ENCODE data around the gene SEMA4D.
A peak's percentile ranks its signal among the peaks of the same experiment; 100 is the strongest.

The SEMA4D gene

DNA sequence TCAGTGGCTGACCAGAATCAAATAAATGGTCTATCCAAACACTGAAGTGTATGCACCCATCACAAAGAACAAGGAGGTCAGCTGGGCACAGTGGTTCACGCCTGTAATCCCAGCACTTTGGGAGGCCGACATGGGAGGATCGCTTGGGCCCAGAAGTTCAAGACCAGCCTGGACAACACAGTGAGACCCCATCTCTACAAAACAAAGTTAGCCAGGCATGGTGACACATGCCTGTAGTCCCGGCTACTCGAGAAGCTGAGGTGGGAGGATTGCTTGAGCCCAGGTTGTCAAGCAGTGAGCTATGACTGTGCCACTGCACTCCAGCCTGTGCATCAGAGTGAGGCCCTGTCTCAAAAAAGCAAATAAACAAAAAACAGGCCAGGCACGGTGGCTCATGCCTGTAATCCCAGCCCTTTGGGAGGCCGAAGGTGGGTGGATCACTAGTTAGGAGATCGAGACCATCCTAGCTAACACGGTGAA is 40.5 kb downstream of the SEMA4D start:
- Histone ChIP-seq H3K4me3 (ENCODE audit: low read length in 2 of 2) (no peak overlapping the region), H3K27ac (replicated peaks; ENCODE audit: low read length) (no peak overlapping the region)
- no CpG with 5 or more reads among the region's 9 CpGs for WGBS, 2 donors (ENCODE audit: extremely low coverage in 2 of 2, insufficient read length in 2 of 2, insufficient replicate concordance in 1 of 2)

GRCh38 chr9:89455356-89455824 is 42.5 kb downstream of the SEMA4D start:
- peaks cover 0 to 18% of the 10 kb centered on the region in 2 donors for H3K4me1 ChIP-seq (ENCODE audit: control insufficient read depth in 2 of 2, insufficient read depth in 1 of 2, low read depth in 1 of 2, low read length in 2 of 2)
- no peak overlapping the region for H3K14ac ChIP-seq (ENCODE audit: low read length)
- no peak overlapping the region for H3K27ac ChIP-seq (replicated peaks; ENCODE audit: low read length)
- H3K9ac ChIP-seq (ENCODE audit: low read depth, low read length, poor library complexity), result no peak overlapping the region
- H3K36me3 ChIP-seq (replicated peaks in 1 of 2; ENCODE audit: control insufficient read depth in 2 of 2, insufficient read depth in 2 of 2, low read length in 2 of 2), result peaks cover 0 to 9% of the 10 kb centered on the region in 2 donors
- H4K8ac ChIP-seq (ENCODE audit: low read depth, low read length), result no peak overlapping the region
- no peak overlapping the region for H2BK5ac ChIP-seq (ENCODE audit: low read length)
- H3K23ac ChIP-seq (ENCODE audit: low read depth, low read length, poor library complexity), result no peak overlapping the region
- DNase-seq (ENCODE audit: low spot score), result no peak
- H2BK12ac ChIP-seq (ENCODE audit: low read length), result no peak overlapping the region
- no peak overlapping the region for H3K4me3 ChIP-seq (ENCODE audit: low read length in 2 of 2)
- H2BK120ac ChIP-seq (ENCODE audit: low read depth, low read length), result no peak overlapping the region
- no peak overlapping the region for H2BK15ac ChIP-seq (ENCODE audit: low read length)
- H3K18ac ChIP-seq (ENCODE audit: low read length), result no peak overlapping the region
- no peak overlapping the region for H2AFZ ChIP-seq (ENCODE audit: low read length)
- H3K4me2 ChIP-seq (ENCODE audit: insufficient read depth, low read length, poor library complexity, severe bottlenecking), result no peak overlapping the region
- H3K79me1 ChIP-seq (ENCODE audit: low read depth, low read length), result peaks cover 5% of the 10 kb centered on the region
- H3K27me3 ChIP-seq (ENCODE audit: control insufficient read depth in 3 of 3, insufficient read depth in 3 of 3, low read depth in 1 of 3, low read length in 3 of 3), result no peaks in the 10 kb centered on the region
- no peak overlapping the region for H2AK5ac ChIP-seq (ENCODE audit: low read depth, low read length)
- H3K9me3 ChIP-seq (replicated peaks in 1 of 2; ENCODE audit: control insufficient read depth in 2 of 2, insufficient read depth in 1 of 2, low read depth in 1 of 2, low read length in 2 of 2), result no peaks in the 10 kb centered on the region
- no CpG with 5 or more reads among the region's 9 CpGs for WGBS, 2 donors (ENCODE audit: extremely low coverage in 2 of 2, insufficient read length in 2 of 2, insufficient replicate concordance in 1 of 2)
- no peak overlapping the region for H3K4ac ChIP-seq (ENCODE audit: low read length)
- no peak overlapping the region for H4K91ac ChIP-seq (ENCODE audit: low read depth, low read length, poor library complexity)

More for the DNA sequence above, 40.5 kb downstream of the SEMA4D start:
- H2BK5ac ChIP-seq (ENCODE audit: low read length), result no peak overlapping the region
- H3K4me2 ChIP-seq (ENCODE audit: insufficient read depth, low read length, poor library complexity, severe bottlenecking), result no peak overlapping the region
- H3K9ac ChIP-seq (ENCODE audit: low read depth, low read length, poor library complexity), result no peak overlapping the region
- no peak overlapping the region for H3K18ac ChIP-seq (ENCODE audit: low read length)
- H2BK120ac ChIP-seq (ENCODE audit: low read depth, low read length), result no peak overlapping the region
- H2AFZ ChIP-seq (ENCODE audit: low read length), result no peak overlapping the region
- H2BK12ac ChIP-seq (ENCODE audit: low read length), result no peak overlapping the region
- H3K79me1 ChIP-seq (ENCODE audit: low read depth, low read length), result peaks cover 5% of the 10 kb centered on the region
- peaks cover 0 to 22% of the 10 kb centered on the region in 2 donors for H3K4me1 ChIP-seq (ENCODE audit: control insufficient read depth in 2 of 2, insufficient read depth in 1 of 2, low read depth in 1 of 2, low read length in 2 of 2)
- no peaks in the 10 kb centered on the region for H3K27me3 ChIP-seq (ENCODE audit: control insufficient read depth in 3 of 3, insufficient read depth in 3 of 3, low read depth in 1 of 3, low read length in 3 of 3)
- H3K23ac ChIP-seq (ENCODE audit: low read depth, low read length, poor library complexity), result no peak overlapping the region
- no peak overlapping the region for H3K14ac ChIP-seq (ENCODE audit: low read length)
- no peak overlapping the region for H2BK15ac ChIP-seq (ENCODE audit: low read length)
- no peak overlapping the region for H4K8ac ChIP-seq (ENCODE audit: low read depth, low read length)
- H3K36me3 ChIP-seq (replicated peaks in 1 of 2; ENCODE audit: control insufficient read depth in 2 of 2, insufficient read depth in 2 of 2, low read length in 2 of 2), result peaks cover 0 to 9% of the 10 kb centered on the region in 2 donors
- no peak for DNase-seq (ENCODE audit: low spot score)
- H3K4ac ChIP-seq (ENCODE audit: low read length), result no peak overlapping the region
- no peaks in the 10 kb centered on the region for H3K9me3 ChIP-seq (replicated peaks in 1 of 2; ENCODE audit: control insufficient read depth in 2 of 2, insufficient read depth in 1 of 2, low read depth in 1 of 2, low read length in 2 of 2)
- no peak overlapping the region for H2AK5ac ChIP-seq (ENCODE audit: low read depth, low read length)
- no peak overlapping the region for H4K91ac ChIP-seq (ENCODE audit: low read depth, low read length, poor library complexity)

DNA sequence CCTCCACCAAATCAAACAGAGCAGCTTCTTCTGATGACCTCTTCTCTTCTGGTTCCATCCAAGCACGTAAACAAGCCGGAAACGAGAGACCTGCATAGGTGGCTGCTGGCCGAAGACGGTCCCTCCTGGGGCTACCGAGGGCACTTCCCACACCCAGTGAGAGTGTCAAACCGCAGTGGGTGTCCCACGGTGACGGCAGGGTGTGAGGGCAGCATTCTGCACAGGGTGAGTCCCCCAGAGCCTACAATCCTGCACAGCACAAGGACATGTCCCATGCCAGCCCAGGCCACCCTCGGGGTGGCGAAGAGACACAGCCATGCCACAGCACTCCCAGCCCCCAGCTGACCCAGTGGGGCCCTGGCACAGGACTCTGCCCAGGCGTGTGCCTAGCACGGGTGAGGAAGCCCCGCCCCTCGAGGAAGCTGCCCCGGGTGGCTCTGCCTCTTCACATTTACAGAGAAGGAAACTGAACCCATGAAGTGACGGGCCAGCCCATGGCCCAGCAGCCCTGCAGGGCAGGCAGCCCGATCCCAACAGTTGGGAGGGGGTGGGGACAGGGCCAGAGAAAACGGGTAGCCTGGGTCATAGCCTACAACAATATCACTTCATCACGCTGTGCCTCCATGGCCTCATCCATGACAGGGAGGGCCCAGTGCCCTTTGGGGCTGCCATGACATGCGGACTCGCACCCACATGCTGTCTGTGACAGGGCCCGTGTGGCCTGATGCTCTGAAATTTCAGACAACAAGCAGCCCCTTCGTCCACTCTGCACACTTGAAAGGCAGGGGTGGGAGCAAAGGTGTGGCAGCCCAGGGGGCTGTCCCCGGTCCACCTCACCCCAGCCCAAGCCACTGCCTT is 43.2 kb downstream of the SEMA4D start:
- Histone ChIP-seq H3K9me3 (replicated peaks in 1 of 2; ENCODE audit: control insufficient read depth in 2 of 2, insufficient read depth in 1 of 2, low read depth in 1 of 2, low read length in 2 of 2) (no peaks in the 10 kb centered on the region), H3K14ac (ENCODE audit: low read length) (no peak overlapping the region), H3K27ac (replicated peaks; ENCODE audit: low read length) (no peak overlapping the region), H2BK15ac (ENCODE audit: low read length) (no peak overlapping the region), H4K8ac (ENCODE audit: low read depth, low read length) (no peak overlapping the region), H3K9ac (ENCODE audit: low read depth, low read length, poor library complexity) (peak overlapping the region; percentile 27), H2BK12ac (ENCODE audit: low read length) (no peak overlapping the region), H3K4me1 (ENCODE audit: control insufficient read depth in 2 of 2, insufficient read depth in 1 of 2, low read depth in 1 of 2, low read length in 2 of 2) (peaks cover 0 to 14% of the 10 kb centered on the region in 2 donors), H3K27me3 (ENCODE audit: control insufficient read depth in 3 of 3, insufficient read depth in 3 of 3, low read depth in 1 of 3, low read length in 3 of 3) (no peaks in the 10 kb centered on the region), H3K4ac (ENCODE audit: low read length) (peak overlapping the region; percentile 28), H3K23ac (ENCODE audit: low read depth, low read length, poor library complexity) (no peak overlapping the region), H3K18ac (ENCODE audit: low read length) (peak overlapping the region; percentile 61), H2BK120ac (ENCODE audit: low read depth, low read length) (no peak overlapping the region), H3K4me3 (ENCODE audit: low read length in 2 of 2) (no peak overlapping the region), H3K4me2 (ENCODE audit: insufficient read depth, low read length, poor library complexity, severe bottlenecking) (no peak overlapping the region), H3K79me1 (ENCODE audit: low read depth, low read length) (peaks cover 5% of the 10 kb centered on the region), H2AFZ (ENCODE audit: low read length) (no peak overlapping the region), H4K91ac (ENCODE audit: low read depth, low read length, poor library complexity) (no peak overlapping the region), H2BK5ac (ENCODE audit: low read length) (no peak overlapping the region), H3K36me3 (replicated peaks in 1 of 2; ENCODE audit: control insufficient read depth in 2 of 2, insufficient read depth in 2 of 2, low read length in 2 of 2) (peaks cover 0 to 9% of the 10 kb centered on the region in 2 donors), H2AK5ac (ENCODE audit: low read depth, low read length) (no peak overlapping the region)
- WGBS, 2 donors (ENCODE audit: extremely low coverage in 2 of 2, insufficient read length in 2 of 2, insufficient replicate concordance in 1 of 2), result no CpG with 5 or more reads among the region's 25 CpGs
- DNase-seq (ENCODE audit: low spot score), result no peak

DNA sequence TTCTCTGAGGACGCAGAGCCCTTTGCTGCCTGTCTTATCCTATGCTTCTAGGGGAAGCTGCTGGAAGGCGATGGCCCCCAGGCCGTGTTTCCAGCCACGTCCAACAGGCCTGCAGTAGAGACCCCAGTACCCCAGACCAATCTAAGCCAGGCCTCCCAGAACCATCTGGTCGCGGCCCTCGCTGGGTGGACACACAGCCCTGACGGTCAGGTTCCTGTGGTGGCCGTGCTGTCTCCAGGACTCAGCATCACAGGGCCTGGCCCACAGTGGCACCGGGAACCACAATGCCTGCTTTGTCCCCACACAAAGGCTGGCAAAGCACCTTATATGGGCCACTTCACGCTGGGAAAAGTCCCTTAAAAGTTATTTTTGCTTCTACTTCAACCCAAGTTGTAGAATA is 44.5 kb downstream of the SEMA4D start:
- Histone ChIP-seq H2AK5ac (ENCODE audit: low read depth, low read length) (no peak overlapping the region), H3K4me1 (ENCODE audit: control insufficient read depth in 2 of 2, insufficient read depth in 1 of 2, low read depth in 1 of 2, low read length in 2 of 2) (peaks cover 0 to 2% of the 10 kb centered on the region in 2 donors), H3K9me3 (replicated peaks in 1 of 2; ENCODE audit: control insufficient read depth in 2 of 2, insufficient read depth in 1 of 2, low read depth in 1 of 2, low read length in 2 of 2) (no peaks in the 10 kb centered on the region), H3K14ac (ENCODE audit: low read length) (peak overlapping the region; percentile 49), H2BK12ac (ENCODE audit: low read length) (no peak overlapping the region), H3K9ac (ENCODE audit: low read depth, low read length, poor library complexity) (no peak overlapping the region), H3K23ac (ENCODE audit: low read depth, low read length, poor library complexity) (no peak overlapping the region), H3K18ac (ENCODE audit: low read length) (peak overlapping the region; percentile 46), H2BK120ac (ENCODE audit: low read depth, low read length) (no peak overlapping the region), H2BK5ac (ENCODE audit: low read length) (no peak overlapping the region), H2BK15ac (ENCODE audit: low read length) (no peak overlapping the region), H3K27ac (replicated peaks; ENCODE audit: low read length) (no peak overlapping the region), H3K4me2 (ENCODE audit: insufficient read depth, low read length, poor library complexity, severe bottlenecking) (no peak overlapping the region), H3K4ac (ENCODE audit: low read length) (no peak overlapping the region), H3K27me3 (ENCODE audit: control insufficient read depth in 3 of 3, insufficient read depth in 3 of 3, low read depth in 1 of 3, low read length in 3 of 3) (no peaks in the 10 kb centered on the region), H2AFZ (ENCODE audit: low read length) (no peak overlapping the region), H3K4me3 (ENCODE audit: low read length in 2 of 2) (no peak overlapping the region), H4K8ac (ENCODE audit: low read depth, low read length) (peak overlapping the region; percentile 96), H4K91ac (ENCODE audit: low read depth, low read length, poor library complexity) (no peak overlapping the region), H3K36me3 (replicated peaks in 1 of 2; ENCODE audit: control insufficient read depth in 2 of 2, insufficient read depth in 2 of 2, low read length in 2 of 2) (peaks cover 0 to 9% of the 10 kb centered on the region in 2 donors), H3K79me1 (ENCODE audit: low read depth, low read length) (peaks cover 3% of the 10 kb centered on the region)
- WGBS, 2 donors (ENCODE audit: extremely low coverage in 2 of 2, insufficient read length in 2 of 2, insufficient replicate concordance in 1 of 2), result no CpG with 5 or more reads among the region's 11 CpGs
- DNase-seq (ENCODE audit: low spot score), result no peak

All from neuronal stem cell (in vitro differentiated cells).